Measurements from ENCODE around the gene SMAD3. TPM values are rescaled to one million over a fixed set of nuclear protein-coding genes. Genes with fewer than 3 reads are reported as not detected.

The SMAD3 gene
- total RNA-seq, 6 experiments from 2014 or later: 9.2 to 34.0 (median 14.4) TPM

DNA sequence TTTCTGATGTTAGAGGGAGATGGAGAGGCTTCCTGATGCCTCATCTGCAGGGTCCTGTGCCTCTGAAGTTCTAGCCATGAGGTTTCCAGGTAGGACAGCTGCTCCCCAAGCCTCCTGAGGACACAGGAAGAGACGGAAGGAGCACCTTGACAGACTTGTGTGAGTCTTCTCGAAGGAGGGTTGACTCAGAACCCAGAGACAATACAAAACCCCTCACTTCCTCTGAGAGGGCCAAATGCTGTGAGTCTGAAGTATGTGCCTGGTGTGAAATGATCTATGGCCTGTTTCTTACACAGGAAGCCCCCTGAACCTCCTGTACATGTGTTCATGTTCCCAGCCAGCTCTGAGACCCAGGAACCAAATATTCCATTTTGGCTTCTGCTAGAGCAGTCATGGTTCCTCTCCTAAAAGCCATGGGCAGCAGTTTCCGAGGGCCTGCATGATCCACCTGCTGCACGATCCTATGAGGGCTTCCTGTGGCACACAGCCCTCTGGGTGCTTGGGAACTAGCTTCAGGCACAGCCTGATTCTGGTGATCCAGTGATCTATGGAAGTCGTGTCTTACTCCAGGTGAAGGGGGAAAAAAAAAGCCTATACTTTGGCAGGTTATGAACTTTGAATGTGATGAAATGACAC lies 126.9 kb downstream of the SMAD3 start:
- no peak for DNase-seq
- Histone ChIP-seq H3K27ac (no peak overlapping the region), H3K4me1 (no peaks in the 10 kb centered on the region), H3K9me3 (no peaks in the 10 kb centered on the region), H3K4me3 (no peak overlapping the region), H3K36me3 (peaks cover 0 to 55% (median 8%) of the 10 kb centered on the region in 4 donors), H3K27me3 (no peaks in the 10 kb centered on the region)
- ATAC-seq: no peak
- no peak for TF ChIP-seq POLR2A (IDR thresholded peaks at IDR 0.05)
- TF ChIP-seq, protein P1, sequence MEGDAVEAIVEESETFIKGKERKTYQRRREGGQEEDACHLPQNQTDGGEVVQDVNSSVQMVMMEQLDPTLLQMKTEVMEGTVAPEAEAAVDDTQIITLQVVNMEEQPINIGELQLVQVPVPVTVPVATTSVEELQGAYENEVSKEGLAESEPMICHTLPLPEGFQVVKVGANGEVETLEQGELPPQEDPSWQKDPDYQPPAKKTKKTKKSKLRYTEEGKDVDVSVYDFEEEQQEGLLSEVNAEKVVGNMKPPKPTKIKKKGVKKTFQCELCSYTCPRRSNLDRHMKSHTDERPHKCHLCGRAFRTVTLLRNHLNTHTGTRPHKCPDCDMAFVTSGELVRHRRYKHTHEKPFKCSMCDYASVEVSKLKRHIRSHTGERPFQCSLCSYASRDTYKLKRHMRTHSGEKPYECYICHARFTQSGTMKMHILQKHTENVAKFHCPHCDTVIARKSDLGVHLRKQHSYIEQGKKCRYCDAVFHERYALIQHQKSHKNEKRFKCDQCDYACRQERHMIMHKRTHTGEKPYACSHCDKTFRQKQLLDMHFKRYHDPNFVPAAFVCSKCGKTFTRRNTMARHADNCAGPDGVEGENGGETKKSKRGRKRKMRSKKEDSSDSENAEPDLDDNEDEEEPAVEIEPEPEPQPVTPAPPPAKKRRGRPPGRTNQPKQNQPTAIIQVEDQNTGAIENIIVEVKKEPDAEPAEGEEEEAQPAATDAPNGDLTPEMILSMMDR (IDR thresholded peaks at IDR 0.05): no peak
- WGBS (ENCODE audit: insufficient coverage, low coverage, low lambda C conversion rate, missing lambda C conversion rate): 100% methylated on average over 1 of the region's 5 CpGs
- intact Hi-C loops (cut with DNase I): no loop called here

DNA sequence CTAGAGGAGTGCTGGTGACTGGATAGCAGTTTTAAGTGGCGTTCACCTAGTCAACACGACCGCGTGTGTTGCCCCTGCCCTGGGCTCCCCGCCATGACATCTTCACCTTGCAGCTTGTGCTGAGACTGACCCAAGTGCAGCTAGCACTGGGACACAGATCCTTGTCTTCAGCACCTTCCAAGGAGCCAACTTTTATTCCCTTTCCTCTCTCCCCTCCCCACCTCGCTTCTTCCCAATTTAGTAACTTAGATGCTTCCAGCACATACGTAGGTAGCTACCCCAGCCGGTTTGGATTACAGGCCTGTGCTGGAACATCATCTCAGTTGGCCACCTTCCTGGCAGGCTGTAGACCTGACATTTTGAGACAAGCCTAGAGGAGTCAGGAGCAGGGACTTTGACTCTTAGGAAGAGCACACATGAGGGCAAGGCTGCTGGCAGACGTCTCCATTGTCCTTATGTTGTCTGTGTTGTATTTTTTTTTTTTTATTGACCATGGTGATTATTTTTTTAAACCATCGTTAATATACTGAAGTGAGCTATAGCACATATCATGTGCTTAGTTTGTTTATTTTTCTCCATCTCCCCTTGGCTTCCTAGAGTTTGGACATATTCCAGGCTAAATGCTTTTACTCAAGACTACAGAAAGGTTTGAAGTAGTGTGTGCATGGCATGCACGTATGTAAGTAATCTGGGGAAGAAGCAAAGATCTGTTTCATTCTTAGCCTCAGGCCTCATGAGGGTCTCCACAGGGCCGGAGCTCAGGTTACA lies 128.0 kb downstream of the SMAD3 start:
- ATAC-seq (no peak), DNase-seq (no peak)
- peaks cover 0 to 46% (median 5%) of the 10 kb centered on the region in 4 donors for H3K36me3 ChIP-seq
- intact Hi-C loops (cut with DNase I): no loop called here
- no peaks in the 10 kb centered on the region for H3K27me3 ChIP-seq
- TF ChIP-seq POLR2A (IDR thresholded peaks at IDR 0.05): no peak
- TF ChIP-seq, protein P1 (IDR thresholded peaks at IDR 0.05): no peak
- no peaks in the 10 kb centered on the region for H3K4me1 ChIP-seq
- WGBS (ENCODE audit: insufficient coverage, low coverage, low lambda C conversion rate, missing lambda C conversion rate): 74% methylated on average over 5 of the region's 12 CpGs
- H3K9me3 ChIP-seq: no peaks in the 10 kb centered on the region
- no peak overlapping the region for H3K27ac ChIP-seq
- no peak overlapping the region for H3K4me3 ChIP-seq

DNA sequence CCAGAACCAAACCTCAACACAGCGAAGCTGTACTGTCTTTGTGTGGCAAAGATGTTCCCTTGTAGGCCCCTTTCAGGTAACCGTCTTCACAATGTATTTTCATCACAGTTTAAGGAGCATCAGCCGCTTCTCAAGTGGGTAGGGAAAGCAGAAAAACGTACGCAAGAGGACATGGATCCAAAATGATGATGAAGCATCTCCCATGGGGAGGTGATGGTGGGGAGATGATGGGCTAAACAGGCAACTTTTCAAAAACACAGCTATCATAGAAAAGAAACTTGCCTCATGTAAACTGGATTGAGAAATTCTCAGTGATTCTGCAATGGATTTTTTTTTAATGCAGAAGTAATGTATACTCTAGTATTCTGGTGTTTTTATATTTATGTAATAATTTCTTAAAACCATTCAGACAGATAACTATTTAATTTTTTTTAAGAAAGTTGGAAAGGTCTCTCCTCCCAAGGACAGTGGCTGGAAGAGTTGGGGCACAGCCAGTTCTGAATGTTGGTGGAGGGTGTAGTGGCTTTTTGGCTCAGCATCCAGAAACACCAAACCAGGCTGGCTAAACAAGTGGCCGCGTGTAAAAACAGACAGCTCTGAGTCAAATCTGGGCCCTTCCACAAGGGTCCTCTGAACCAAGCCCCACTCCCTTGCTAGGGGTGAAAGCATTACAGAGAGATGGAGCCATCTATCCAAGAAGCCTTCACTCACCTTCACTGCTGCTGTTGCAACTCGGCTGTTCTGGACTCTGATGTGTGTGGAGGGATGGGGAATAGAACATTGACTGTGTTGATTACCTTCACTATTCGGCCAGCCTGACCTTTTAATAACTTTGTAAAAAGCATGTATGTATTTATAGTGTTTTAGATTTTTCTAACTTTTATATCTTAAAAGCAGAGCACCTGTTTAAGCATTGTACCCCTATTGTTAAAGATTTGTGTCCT lies 129.0 kb downstream of the SMAD3 start:
- Histone ChIP-seq H3K9me3 (no peaks in the 10 kb centered on the region), H3K4me1 (no peaks in the 10 kb centered on the region), H3K27ac (no peak overlapping the region), H3K4me3 (no peak overlapping the region), H3K27me3 (no peaks in the 10 kb centered on the region), H3K36me3 (peaks cover 0 to 38% (median 5%) of the 10 kb centered on the region in 4 donors)
- TF ChIP-seq POLR2A (IDR thresholded peaks at IDR 0.05): no peak
- TF ChIP-seq, protein P1 (IDR thresholded peaks at IDR 0.05): no peak
- DNase-seq (no peak), ATAC-seq (no peak)
- intact Hi-C loops (cut with DNase I): no loop called here
- 77% methylated on average over 8 of the region's 9 CpGs for WGBS (ENCODE audit: insufficient coverage, low coverage, low lambda C conversion rate, missing lambda C conversion rate)

DNA sequence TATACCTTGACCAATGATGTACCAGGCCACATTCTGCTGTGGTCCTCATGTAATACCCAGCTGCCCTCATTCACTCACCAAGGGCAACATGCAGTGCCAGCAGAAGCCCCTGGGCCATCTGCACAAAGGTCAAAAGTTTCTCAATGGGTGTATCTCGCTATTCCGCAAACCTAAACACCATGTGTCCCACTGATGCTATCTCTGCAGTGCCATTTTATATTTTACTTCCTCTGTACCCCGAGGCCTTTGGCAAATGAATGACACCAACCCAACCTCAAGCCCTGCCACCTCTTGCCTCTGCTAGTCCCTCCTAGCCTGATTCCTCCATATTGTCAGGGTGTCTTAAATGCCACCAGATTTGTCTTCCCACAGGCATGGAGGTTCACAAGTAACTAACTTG lies 129.9 kb downstream of the SMAD3 start:
- intact Hi-C loops (cut with DNase I): no loop called here
- DNase-seq (no peak), ATAC-seq (no peak)
- H3K9me3 ChIP-seq: no peaks in the 10 kb centered on the region
- TF ChIP-seq POLR2A (IDR thresholded peaks at IDR 0.05): no peak
- TF ChIP-seq, protein P1 (IDR thresholded peaks at IDR 0.05): no peak
- 63% methylated on average over 1 of the region's 3 CpGs for WGBS (ENCODE audit: insufficient coverage, low coverage, low lambda C conversion rate, missing lambda C conversion rate)
- H3K4me3 ChIP-seq: no peak overlapping the region
- peaks cover 0 to 29% (median 2%) of the 10 kb centered on the region in 4 donors for H3K36me3 ChIP-seq
- no peaks in the 10 kb centered on the region for H3K4me1 ChIP-seq
- no peak overlapping the region for H3K27ac ChIP-seq
- no peaks in the 10 kb centered on the region for H3K27me3 ChIP-seq
